ENCODE results near the gene PRICKLE1. TPM values are rescaled to one million over a fixed set of nuclear protein-coding genes. Genes with fewer than 3 reads are reported as not detected.

Gene PRICKLE1
- total RNA-seq, 1 donor from 2014 or later = 30.6 TPM

DNA sequence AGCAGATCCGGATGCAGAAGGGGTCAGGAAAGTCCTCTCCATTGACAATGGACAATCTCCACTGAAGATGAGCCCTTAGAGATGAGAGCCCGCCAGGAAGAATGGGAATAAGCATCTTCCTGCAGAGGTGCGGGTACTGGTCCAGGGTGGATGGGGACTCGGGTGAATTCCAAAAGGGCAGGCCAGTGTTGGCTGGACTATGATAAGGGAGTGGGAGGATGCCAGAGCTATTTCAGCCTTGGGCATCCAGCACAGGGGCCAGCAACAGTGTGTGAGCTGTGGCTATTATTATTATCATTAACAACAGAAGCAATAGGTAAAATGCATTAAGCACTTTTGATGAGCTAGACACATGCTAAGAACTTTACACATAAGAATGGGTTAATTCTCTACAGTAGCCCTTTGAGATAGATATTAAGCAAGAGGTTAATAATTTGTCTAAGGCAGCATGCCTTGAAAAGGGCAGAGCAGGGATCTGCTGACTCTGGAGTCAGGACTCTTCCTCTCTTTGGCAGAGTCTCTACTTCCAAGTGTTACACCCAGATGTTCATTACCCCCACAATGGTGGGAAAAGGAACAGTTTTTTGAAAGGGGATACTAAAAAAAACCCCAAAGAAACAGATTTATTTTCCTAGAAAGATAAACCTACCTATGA lies 55.2 kb downstream of the PRICKLE1 start:
- H3K4me1 Mint-ChIP-seq (ENCODE audit: unreplicated experiment) = peaks cover 5% of the 10 kb centered on the region
- no peaks in the 10 kb centered on the region for H3K9me3 Mint-ChIP-seq (ENCODE audit: unreplicated experiment)
- H3K4me3 Mint-ChIP-seq (ENCODE audit: unreplicated experiment) = no peak overlapping the region
- TF ChIP-seq CTCF (IDR thresholded peaks at IDR 0.05) = no peak
- peaks cover 8% of the 10 kb centered on the region for H3K27me3 Mint-ChIP-seq (ENCODE audit: unreplicated experiment)
- H3K27ac Mint-ChIP-seq (ENCODE audit: unreplicated experiment) = no peak overlapping the region
- no peak for DNase-seq (ENCODE audit: extremely low spot score, unreplicated experiment)
- peaks cover 5% of the 10 kb centered on the region for H3K36me3 Mint-ChIP-seq (ENCODE audit: unreplicated experiment)

- Mint-ChIP-seq H3K27ac (ENCODE audit: unreplicated experiment) (no peak overlapping the region), H3K4me1 (ENCODE audit: unreplicated experiment) (peaks cover 5% of the 10 kb centered on the region), H3K4me3 (ENCODE audit: unreplicated experiment) (no peak overlapping the region), H3K27me3 (ENCODE audit: unreplicated experiment) (peaks cover 5% of the 10 kb centered on the region), H3K36me3 (ENCODE audit: unreplicated experiment) (peaks cover 11% of the 10 kb centered on the region), H3K9me3 (ENCODE audit: unreplicated experiment) (no peaks in the 10 kb centered on the region)
- no peak for DNase-seq (ENCODE audit: extremely low spot score, unreplicated experiment)
- no peak for TF ChIP-seq CTCF (IDR thresholded peaks at IDR 0.05)
Observed at GRCh38 chr12:42530284-42530683, 59.3 kb downstream of the PRICKLE1 start.

- H3K36me3 Mint-ChIP-seq (ENCODE audit: unreplicated experiment) = peaks cover 11% of the 10 kb centered on the region
- H3K27ac Mint-ChIP-seq (ENCODE audit: unreplicated experiment) = no peak overlapping the region
Observed at GRCh38 chr12:42525444-42525843, 64.1 kb downstream of the PRICKLE1 start.

DNA sequence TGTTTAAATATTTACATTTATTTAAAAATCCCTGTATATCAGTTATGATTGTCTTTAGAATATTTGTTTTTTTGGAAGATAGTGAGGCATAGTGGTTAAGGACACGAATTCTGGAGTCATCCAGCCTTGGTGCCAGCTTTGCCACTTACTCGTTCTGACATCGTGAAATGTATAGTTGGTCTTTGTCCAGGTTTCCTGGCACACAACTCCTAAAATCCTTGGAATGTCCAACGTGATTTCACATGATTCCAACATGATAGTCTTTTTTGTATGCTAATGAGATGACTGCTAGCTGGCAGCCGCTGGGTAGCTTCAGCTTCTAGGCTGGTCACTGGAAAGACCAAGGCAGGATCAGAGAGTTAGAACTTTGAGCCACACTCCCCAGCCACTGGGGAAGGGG lies 64.8 kb downstream of the PRICKLE1 start:
- Mint-ChIP-seq H3K36me3 (ENCODE audit: unreplicated experiment) (peaks cover 11% of the 10 kb centered on the region), H3K4me1 (ENCODE audit: unreplicated experiment) (no peaks in the 10 kb centered on the region), H3K4me3 (ENCODE audit: unreplicated experiment) (no peak overlapping the region), H3K27ac (ENCODE audit: unreplicated experiment) (no peak overlapping the region), H3K9me3 (ENCODE audit: unreplicated experiment) (no peaks in the 10 kb centered on the region), H3K27me3 (ENCODE audit: unreplicated experiment) (no peaks in the 10 kb centered on the region)
- DNase-seq (ENCODE audit: extremely low spot score, unreplicated experiment) = no peak
- no peak for TF ChIP-seq CTCF (IDR thresholded peaks at IDR 0.05)

More at GRCh38 chr12:42525444-42525843, 64.1 kb downstream of the PRICKLE1 start:
- TF ChIP-seq CTCF (IDR thresholded peaks at IDR 0.05) = no peak
- Mint-ChIP-seq H3K27me3 (ENCODE audit: unreplicated experiment) (no peaks in the 10 kb centered on the region), H3K9me3 (ENCODE audit: unreplicated experiment) (no peaks in the 10 kb centered on the region), H3K4me1 (ENCODE audit: unreplicated experiment) (no peaks in the 10 kb centered on the region), H3K4me3 (ENCODE audit: unreplicated experiment) (no peak overlapping the region)
- no peak for DNase-seq (ENCODE audit: extremely low spot score, unreplicated experiment)

DNA sequence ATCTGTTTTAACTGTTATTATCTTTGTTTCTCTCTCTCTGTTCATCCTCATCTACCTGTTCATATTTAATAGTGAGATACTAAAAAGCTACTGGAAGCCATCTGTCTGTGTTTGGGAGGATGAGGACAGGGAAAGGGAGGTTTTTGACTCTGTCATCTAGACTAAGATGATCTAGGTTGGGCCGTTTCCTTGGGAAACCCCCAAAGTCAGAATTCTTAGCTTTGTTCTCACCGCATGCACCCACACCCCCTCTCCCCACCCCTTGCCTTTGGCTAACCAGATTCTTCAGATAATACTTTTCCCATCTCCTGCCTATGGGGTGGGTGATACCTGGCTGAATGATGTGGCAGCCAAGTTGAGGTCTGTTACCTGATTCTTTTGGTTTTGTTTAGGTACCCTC lies 73.0 kb downstream of the PRICKLE1 start:
- no peaks in the 10 kb centered on the region for H3K4me1 Mint-ChIP-seq (ENCODE audit: unreplicated experiment)
- no peak overlapping the region for H3K4me3 Mint-ChIP-seq (ENCODE audit: unreplicated experiment)
- no peak for TF ChIP-seq CTCF (IDR thresholded peaks at IDR 0.05)
- no peaks in the 10 kb centered on the region for H3K27me3 Mint-ChIP-seq (ENCODE audit: unreplicated experiment)
- DNase-seq (ENCODE audit: extremely low spot score, unreplicated experiment) = no peak
- peaks cover 14% of the 10 kb centered on the region for H3K9me3 Mint-ChIP-seq (ENCODE audit: unreplicated experiment)
- no peak overlapping the region for H3K27ac Mint-ChIP-seq (ENCODE audit: unreplicated experiment)
- H3K36me3 Mint-ChIP-seq (ENCODE audit: unreplicated experiment) = peaks cover 14% of the 10 kb centered on the region
